ENCODE data around the gene CTDSPL. TPM values are rescaled to one million over a fixed set of nuclear protein-coding genes. Genes with fewer than 3 reads are reported as not detected.

Gene CTDSPL
- total and polyA plus RNA-seq, 5 donors from 2014 or later: 0.08 to 1.7 TPM; not detected in 3

GRCh38 chr3:38005076-38006020, 143.7 kb downstream of the CTDSPL start:
- H3K4me1 Mint-ChIP-seq: peaks cover 0 to 23% (median 12%) of the 10 kb centered on the region in 4 donors
- H3K4me3 Mint-ChIP-seq: no peak overlapping the region
- H3K36me3 Mint-ChIP-seq: peaks cover 5% of the 10 kb centered on the region
- no peak for ATAC-seq (ENCODE audit: low read depth in 2 of 2)
- Histone ChIP-seq H3K27ac (ENCODE audit: insufficient read depth, low read length, poor library complexity, severe bottlenecking) (no peak overlapping the region), H3K27me3 (ENCODE audit: control insufficient read depth, insufficient read depth, low read length) (no peaks in the 10 kb centered on the region), H3K36me3 (ENCODE audit: control insufficient read depth, insufficient read depth, low read length) (peaks cover 27% of the 10 kb centered on the region), H3K4me3 (ENCODE audit: low read depth, low read length) (no peak overlapping the region), H3K4me1 (ENCODE audit: control insufficient read depth, insufficient read depth, low read length, poor library complexity, severe bottlenecking) (no peaks in the 10 kb centered on the region), H3K9me3 (ENCODE audit: control insufficient read depth in 2 of 2, low read length in 2 of 2) (no peaks in the 10 kb centered on the region)
- DNase-seq: no peak
- peaks cover 0 to 2% (median 0%) of the 10 kb centered on the region in 7 donors for H3K9me3 Mint-ChIP-seq
- no peaks in the 10 kb centered on the region for H3K27me3 Mint-ChIP-seq
- H3K27ac Mint-ChIP-seq: no peak overlapping the region

- H3K4me1 ChIP-seq (ENCODE audit: control insufficient read depth, insufficient read depth, low read length, poor library complexity, severe bottlenecking): no peaks in the 10 kb centered on the region
- no peak overlapping the region for H3K4me3 ChIP-seq (ENCODE audit: low read depth, low read length)
- DNase-seq (no peak), ATAC-seq (ENCODE audit: low read depth in 2 of 2) (no peak)
- H3K9me3 ChIP-seq (ENCODE audit: control insufficient read depth in 2 of 2, low read length in 2 of 2): no peaks in the 10 kb centered on the region
- H3K27me3 Mint-ChIP-seq: no peaks in the 10 kb centered on the region
- H3K36me3 Mint-ChIP-seq: peaks cover 5% of the 10 kb centered on the region
- H3K36me3 ChIP-seq (ENCODE audit: control insufficient read depth, insufficient read depth, low read length): peaks cover 22% of the 10 kb centered on the region
- H3K27ac Mint-ChIP-seq: no peak overlapping the region
- no peak overlapping the region for H3K27ac ChIP-seq (ENCODE audit: insufficient read depth, low read length, poor library complexity, severe bottlenecking)
- no peaks in the 10 kb centered on the region for H3K27me3 ChIP-seq (ENCODE audit: control insufficient read depth, insufficient read depth, low read length)
- peaks cover 0 to 23% (median 10%) of the 10 kb centered on the region in 4 donors for H3K4me1 Mint-ChIP-seq
- peaks cover 0 to 2% (median 0%) of the 10 kb centered on the region in 7 donors for H3K9me3 Mint-ChIP-seq
- H3K4me3 Mint-ChIP-seq: no peak overlapping the region
These were observed 144.4 kb downstream of the CTDSPL start for GRCh38 chr3:38006031-38006430.

- H3K27me3 ChIP-seq (ENCODE audit: control insufficient read depth, insufficient read depth, low read length): no peaks in the 10 kb centered on the region
- Mint-ChIP-seq H3K27me3 (no peaks in the 10 kb centered on the region), H3K27ac (no peak overlapping the region), H3K4me3 (no peak overlapping the region), H3K9me3 (peaks cover 0 to 2% (median 0%) of the 10 kb centered on the region in 7 donors), H3K4me1 (peaks cover 0 to 23% (median 10%) of the 10 kb centered on the region in 4 donors), H3K36me3 (peaks cover 5% of the 10 kb centered on the region)
- no peaks in the 10 kb centered on the region for H3K4me1 ChIP-seq (ENCODE audit: control insufficient read depth, insufficient read depth, low read length, poor library complexity, severe bottlenecking)
- peaks cover 20% of the 10 kb centered on the region for H3K36me3 ChIP-seq (ENCODE audit: control insufficient read depth, insufficient read depth, low read length)
- DNase-seq: no peak
- H3K9me3 ChIP-seq (ENCODE audit: control insufficient read depth in 2 of 2, low read length in 2 of 2): no peaks in the 10 kb centered on the region
- ATAC-seq (ENCODE audit: low read depth in 2 of 2): no peak
- no peak overlapping the region for H3K27ac ChIP-seq (ENCODE audit: insufficient read depth, low read length, poor library complexity, severe bottlenecking)
- H3K4me3 ChIP-seq (ENCODE audit: low read depth, low read length): no peak overlapping the region
These were observed 144.8 kb downstream of the CTDSPL start for GRCh38 chr3:38006445-38006995.

- Histone ChIP-seq H3K27me3 (ENCODE audit: control insufficient read depth, insufficient read depth, low read length) (no peaks in the 10 kb centered on the region), H3K36me3 (ENCODE audit: control insufficient read depth, insufficient read depth, low read length) (peaks cover 13% of the 10 kb centered on the region), H3K4me1 (ENCODE audit: control insufficient read depth, insufficient read depth, low read length, poor library complexity, severe bottlenecking) (no peaks in the 10 kb centered on the region), H3K9me3 (ENCODE audit: control insufficient read depth in 2 of 2, low read length in 2 of 2) (no peaks in the 10 kb centered on the region), H3K27ac (ENCODE audit: insufficient read depth, low read length, poor library complexity, severe bottlenecking) (no peak overlapping the region), H3K4me3 (ENCODE audit: low read depth, low read length) (no peak overlapping the region)
- H3K4me1 Mint-ChIP-seq: peaks cover 0 to 19% (median 10%) of the 10 kb centered on the region in 4 donors
- DNase-seq (no peak), ATAC-seq (ENCODE audit: low read depth in 2 of 2) (no peak)
- H3K4me3 Mint-ChIP-seq: peak overlapping the region in 1 of 4 donors; percentile 49
- H3K27me3 Mint-ChIP-seq: no peaks in the 10 kb centered on the region
- no peak overlapping the region for H3K27ac Mint-ChIP-seq
- H3K36me3 Mint-ChIP-seq: peaks cover 5% of the 10 kb centered on the region
- peaks cover 0 to 2% (median 0%) of the 10 kb centered on the region in 7 donors for H3K9me3 Mint-ChIP-seq
These were observed 146.0 kb downstream of the CTDSPL start for GRCh38 chr3:38007754-38008090.

GRCh38 chr3:38008191-38008701, 146.6 kb downstream of the CTDSPL start:
- no peak overlapping the region for H3K4me3 ChIP-seq (ENCODE audit: low read depth, low read length)
- Mint-ChIP-seq H3K4me3 (peak overlapping the region in 1 of 4 donors; percentile 49), H3K36me3 (peaks cover 5% of the 10 kb centered on the region), H3K4me1 (peaks cover 0 to 15% (median 10%) of the 10 kb centered on the region in 4 donors), H3K9me3 (peaks cover 0 to 2% (median 0%) of the 10 kb centered on the region in 7 donors), H3K27ac (no peak overlapping the region), H3K27me3 (no peaks in the 10 kb centered on the region)
- no peaks in the 10 kb centered on the region for H3K4me1 ChIP-seq (ENCODE audit: control insufficient read depth, insufficient read depth, low read length, poor library complexity, severe bottlenecking)
- no peak for ATAC-seq (ENCODE audit: low read depth in 2 of 2)
- H3K36me3 ChIP-seq (ENCODE audit: control insufficient read depth, insufficient read depth, low read length): peaks cover 13% of the 10 kb centered on the region
- H3K27ac ChIP-seq (ENCODE audit: insufficient read depth, low read length, poor library complexity, severe bottlenecking): no peak overlapping the region
- no peak for DNase-seq
- H3K9me3 ChIP-seq (ENCODE audit: control insufficient read depth in 2 of 2, low read length in 2 of 2): no peaks in the 10 kb centered on the region
- no peaks in the 10 kb centered on the region for H3K27me3 ChIP-seq (ENCODE audit: control insufficient read depth, insufficient read depth, low read length)

GRCh38 chr3:38008971-38009580, 147.4 kb downstream of the CTDSPL start:
- H3K36me3 Mint-ChIP-seq: peaks cover 8% of the 10 kb centered on the region
- Histone ChIP-seq H3K4me3 (ENCODE audit: low read depth, low read length) (no peak overlapping the region), H3K36me3 (ENCODE audit: control insufficient read depth, insufficient read depth, low read length) (peaks cover 17% of the 10 kb centered on the region), H3K27me3 (ENCODE audit: control insufficient read depth, insufficient read depth, low read length) (no peaks in the 10 kb centered on the region), H3K4me1 (ENCODE audit: control insufficient read depth, insufficient read depth, low read length, poor library complexity, severe bottlenecking) (no peaks in the 10 kb centered on the region), H3K27ac (ENCODE audit: insufficient read depth, low read length, poor library complexity, severe bottlenecking) (no peak overlapping the region), H3K9me3 (ENCODE audit: control insufficient read depth in 2 of 2, low read length in 2 of 2) (no peaks in the 10 kb centered on the region)
- DNase-seq (no peak), ATAC-seq (ENCODE audit: low read depth in 2 of 2) (no peak)
- H3K27me3 Mint-ChIP-seq: no peaks in the 10 kb centered on the region
- peaks cover 0 to 2% (median 0%) of the 10 kb centered on the region in 7 donors for H3K9me3 Mint-ChIP-seq
- no peak overlapping the region for H3K4me3 Mint-ChIP-seq
- H3K27ac Mint-ChIP-seq: peak overlapping the region in 1 of 3 donors; percentile 82
- H3K4me1 Mint-ChIP-seq: peaks cover 0 to 12% (median 8%) of the 10 kb centered on the region in 4 donors

GRCh38 chr3:38009807-38010591, 148.3 kb downstream of the CTDSPL start:
- Histone ChIP-seq H3K27me3 (ENCODE audit: control insufficient read depth, insufficient read depth, low read length) (no peaks in the 10 kb centered on the region), H3K27ac (ENCODE audit: insufficient read depth, low read length, poor library complexity, severe bottlenecking) (no peak overlapping the region), H3K9me3 (ENCODE audit: control insufficient read depth in 2 of 2, low read length in 2 of 2) (no peaks in the 10 kb centered on the region), H3K4me3 (ENCODE audit: low read depth, low read length) (no peak overlapping the region), H3K4me1 (ENCODE audit: control insufficient read depth, insufficient read depth, low read length, poor library complexity, severe bottlenecking) (no peaks in the 10 kb centered on the region), H3K36me3 (ENCODE audit: control insufficient read depth, insufficient read depth, low read length) (peaks cover 17% of the 10 kb centered on the region)
- no peak for DNase-seq
- H3K27ac Mint-ChIP-seq: peak overlapping the region in 2 of 3 donors; percentile 52 to 80
- peaks cover 12% of the 10 kb centered on the region for H3K36me3 Mint-ChIP-seq
- ATAC-seq (ENCODE audit: low read depth in 2 of 2): no peak
- peaks cover 0 to 3% (median 2%) of the 10 kb centered on the region in 4 donors for H3K4me1 Mint-ChIP-seq
- H3K9me3 Mint-ChIP-seq: peaks cover 0 to 2% (median 0%) of the 10 kb centered on the region in 7 donors
- H3K4me3 Mint-ChIP-seq: no peak overlapping the region
- H3K27me3 Mint-ChIP-seq: no peaks in the 10 kb centered on the region
